HG03342 (cell line): ENCODE measurements around the gene SDK1.
"Not testable (repeated sequence)": the region's sequence is repeated elsewhere in the genome, so short reads cannot be mapped to it uniquely, and the experiment has no call there.

Experiments used
- ATAC-seq: cut with Tn5 transposase; IDR thresholded peaks from one replicate; pipeline ENCODE4 v1.9.1; 2021; ENCODE audit warnings: mild to moderate bottlenecking, moderate library complexity; ENCODE audit not compliant: unreplicated experiment

Gene SDK1

DNA sequence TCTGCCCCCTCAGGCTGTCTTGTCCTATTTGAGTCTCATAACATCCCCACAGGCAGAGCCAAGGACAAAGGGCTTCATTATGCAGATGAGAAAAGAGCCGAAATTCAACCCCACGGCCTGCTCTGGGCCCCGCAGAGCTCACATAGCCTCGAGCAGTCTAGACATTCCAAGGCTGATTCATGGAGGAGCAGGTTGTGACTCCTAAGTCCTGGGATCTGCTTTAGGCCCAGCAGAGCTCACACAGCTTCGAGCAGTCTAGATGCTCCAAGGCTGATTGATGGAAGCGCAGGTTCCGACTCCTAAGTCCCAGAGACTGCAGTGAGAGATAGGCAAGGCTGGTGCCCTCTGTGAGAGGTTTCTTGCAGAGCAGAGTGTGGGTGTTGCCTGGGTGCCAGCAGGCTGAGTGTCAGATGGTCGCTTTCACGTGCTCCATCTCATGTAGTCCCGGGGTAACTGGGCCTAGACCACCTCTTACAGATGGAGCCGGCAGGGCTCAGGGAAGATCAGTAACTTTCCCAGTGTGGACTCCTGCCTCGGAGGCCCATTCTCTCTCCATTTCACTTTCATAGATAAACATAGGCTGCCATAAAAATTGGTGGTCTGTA is 944.9 kb downstream of the SDK1 start:
- ATAC-seq, result no peak

DNA sequence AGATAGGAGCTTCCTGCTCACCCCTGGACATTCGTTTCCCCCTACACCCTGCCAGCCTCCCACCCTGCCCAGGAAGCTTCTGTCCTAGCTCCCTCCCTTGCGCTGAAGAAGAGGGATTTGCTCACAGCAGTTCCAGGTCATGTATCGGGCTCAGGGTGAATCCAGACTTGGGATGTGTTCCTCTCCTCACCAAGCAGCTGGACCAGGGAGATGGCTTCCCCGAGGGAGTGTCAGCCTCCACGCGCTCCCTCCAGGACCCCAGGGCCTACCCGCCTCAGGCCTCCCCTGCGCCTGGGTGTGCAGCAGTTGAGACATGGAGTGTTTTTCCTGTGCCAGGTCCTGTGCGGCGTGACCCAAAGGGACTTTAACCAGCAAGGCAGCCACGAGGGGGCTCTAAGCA is 945.5 kb downstream of the SDK1 start:
- no peak for ATAC-seq

DNA sequence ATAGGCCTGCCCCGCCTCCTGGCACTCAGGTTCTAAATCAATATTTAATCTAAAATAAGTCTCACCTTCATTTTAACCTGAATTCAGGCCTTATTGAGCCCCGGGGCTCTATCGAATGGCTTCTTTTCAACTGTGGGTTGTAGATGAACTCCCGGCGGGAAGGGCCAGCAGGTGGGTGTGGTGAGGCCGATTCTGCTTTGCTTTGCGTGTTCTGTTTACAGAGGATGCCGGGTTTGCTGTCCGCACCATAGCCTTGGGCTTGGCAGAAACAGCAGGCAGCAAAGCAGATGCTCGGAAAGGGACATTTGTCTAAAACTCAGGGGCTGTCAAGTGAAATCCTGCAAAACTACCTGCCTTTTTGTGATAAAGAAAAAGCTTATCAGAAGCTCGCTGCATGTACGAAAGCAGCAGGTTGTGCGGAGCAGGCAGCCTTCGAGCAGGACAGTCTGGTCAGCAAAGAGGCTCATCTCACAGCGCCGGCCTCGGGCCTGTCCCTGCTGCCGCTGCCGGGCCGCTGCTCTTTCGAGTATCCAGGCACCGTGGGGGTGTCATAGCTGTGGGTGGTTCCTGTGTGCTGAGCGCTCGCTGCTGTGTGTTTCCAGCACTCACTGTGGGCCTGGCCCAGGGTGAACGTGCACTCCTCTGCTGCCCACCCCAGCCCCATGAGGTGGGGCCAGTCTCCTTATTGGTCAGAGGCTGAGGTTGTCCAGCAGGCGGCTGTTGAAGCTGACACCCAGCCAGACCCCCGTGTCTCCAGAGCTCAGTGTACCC is 946.2 kb downstream of the SDK1 start:
- ATAC-seq, result no peak

DNA sequence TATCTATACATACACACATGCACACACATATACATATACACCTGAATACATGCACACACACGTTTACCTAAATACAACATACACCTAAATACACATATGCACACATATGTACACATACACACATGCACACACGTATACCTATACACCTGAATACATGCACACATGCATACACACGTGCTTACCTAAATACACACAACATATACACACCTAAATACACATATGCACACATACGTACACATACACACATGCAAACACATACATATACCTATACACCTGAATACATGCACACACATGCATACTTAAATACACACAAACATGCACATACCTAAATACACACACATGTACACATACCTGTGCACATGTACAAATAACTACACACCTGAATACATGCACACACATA is 947.2 kb downstream of the SDK1 start:
- ATAC-seq, result no peak

DNA sequence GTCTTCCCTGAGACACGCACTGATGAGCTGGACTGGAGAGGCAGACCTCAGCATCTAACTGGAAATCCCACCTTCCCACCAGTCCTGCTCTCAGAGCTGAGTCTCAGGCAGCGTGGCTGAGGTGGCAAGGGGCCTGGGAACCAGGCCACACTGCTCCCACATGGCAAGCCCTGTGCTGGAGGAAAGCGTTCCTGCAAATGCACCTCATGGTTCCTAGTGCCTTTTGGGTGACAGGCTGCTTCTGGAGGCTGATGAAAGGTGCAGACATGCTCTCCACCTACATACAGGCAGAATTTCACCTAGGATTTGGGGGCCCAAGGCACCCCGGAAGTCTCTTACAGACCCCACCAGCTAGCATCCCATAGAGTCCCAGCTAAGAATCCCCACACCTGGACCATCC is 948.2 kb downstream of the SDK1 start:
- no peak for ATAC-seq

DNA sequence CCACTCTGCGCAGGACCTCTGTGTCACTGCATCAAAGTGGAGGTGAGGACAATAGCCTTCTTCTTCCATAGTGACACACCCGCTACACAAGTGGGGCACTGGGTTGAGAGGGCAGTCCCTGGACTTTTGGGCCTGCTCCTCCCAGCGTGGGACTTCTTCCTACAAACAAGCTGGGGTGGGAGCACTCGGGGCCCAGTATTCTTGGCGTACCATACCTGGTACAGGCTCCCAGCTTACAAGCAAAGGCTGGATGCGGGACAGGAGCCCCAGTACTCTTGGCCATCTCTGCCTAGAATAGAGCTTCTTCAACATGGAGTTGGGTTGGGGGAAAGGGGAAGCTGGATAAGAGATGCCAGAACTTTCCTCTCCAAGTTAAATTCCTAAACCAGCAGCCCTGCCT is 954.3 kb downstream of the SDK1 start:
- ATAC-seq, result no peak

DNA sequence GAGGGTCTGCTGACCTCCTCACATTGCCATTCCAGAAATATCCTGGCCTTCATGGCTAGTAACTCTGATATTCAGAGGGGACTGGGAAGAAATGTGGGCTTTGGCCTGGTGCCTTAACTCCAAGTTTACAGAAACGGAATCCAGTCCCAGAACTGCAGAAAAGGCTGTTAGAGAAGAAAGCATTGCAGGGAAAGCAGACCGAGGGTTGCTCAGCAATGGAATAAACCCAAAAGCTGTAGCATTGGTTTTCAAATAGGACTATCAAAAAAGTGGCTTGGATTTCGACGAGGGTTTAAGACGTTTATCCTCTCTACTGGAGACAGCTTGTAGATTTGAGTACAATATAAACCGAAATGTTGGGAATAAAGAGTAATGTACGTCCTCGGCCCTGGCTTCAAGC is 955.2 kb downstream of the SDK1 start:
- no peak for ATAC-seq

DNA sequence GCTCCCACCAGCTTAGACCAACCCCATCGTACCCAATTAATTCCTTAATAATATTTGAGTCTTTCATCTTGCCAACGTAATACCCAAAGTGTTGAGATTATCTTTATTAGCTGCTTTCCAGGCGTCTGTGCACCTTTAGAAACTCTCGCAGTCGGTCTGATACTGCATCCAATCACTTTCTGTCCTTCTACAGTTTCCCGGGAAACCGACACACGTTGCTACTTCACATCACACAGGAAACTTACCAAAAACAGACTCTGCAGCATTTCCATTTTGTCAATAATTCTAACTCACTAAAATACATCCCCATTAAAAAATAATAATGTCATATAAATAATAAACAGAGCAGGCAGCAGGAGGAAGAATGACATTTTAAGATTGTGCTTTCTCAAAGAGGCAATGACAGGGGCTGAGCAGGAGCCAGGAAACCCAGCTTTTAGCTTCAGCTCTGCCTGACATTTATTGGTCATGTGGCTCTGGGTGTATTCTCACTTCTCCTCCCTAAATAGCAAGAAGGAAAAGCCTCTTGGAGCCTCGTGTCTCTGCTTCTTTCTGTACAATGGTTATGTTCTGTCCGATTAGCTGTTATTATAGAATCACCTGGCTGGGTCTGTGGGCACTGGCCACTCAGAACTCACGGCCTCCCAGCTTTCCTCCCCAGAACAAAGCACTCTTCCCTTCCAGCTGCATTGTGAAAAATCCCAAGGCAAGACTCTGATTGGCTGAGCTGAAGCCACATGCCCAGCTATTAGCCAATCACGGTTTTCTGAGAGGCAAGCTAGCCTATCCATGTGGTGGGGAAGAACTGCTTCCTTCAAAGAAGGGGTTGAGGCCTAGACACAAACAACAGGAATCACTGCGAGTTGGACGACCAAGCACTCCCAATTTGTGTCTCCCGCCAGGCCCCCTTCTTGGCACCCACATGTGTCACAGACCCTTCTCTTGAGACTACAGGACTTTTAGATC is 956.4 kb downstream of the SDK1 start:
- ATAC-seq, result no peak

DNA sequence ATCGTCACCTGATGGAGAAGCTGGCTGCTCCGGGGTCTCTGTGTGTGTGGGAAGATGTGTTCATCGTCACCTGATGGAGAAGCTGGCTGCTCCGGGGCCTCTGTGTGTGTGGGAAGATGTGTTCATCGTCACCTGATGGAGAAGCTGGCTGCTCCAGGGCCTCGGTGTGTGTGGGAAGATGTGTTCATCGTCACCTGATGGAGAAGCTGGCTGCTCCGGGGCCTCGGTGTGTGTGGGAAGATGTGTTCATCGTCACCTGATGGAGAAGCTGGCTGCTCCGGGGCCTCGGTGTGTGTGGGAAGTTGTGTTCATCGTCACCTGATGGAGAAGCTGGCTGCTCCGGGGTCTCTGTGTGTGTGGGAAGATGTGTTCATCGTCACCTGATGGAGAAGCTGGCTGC is 959.1 kb downstream of the SDK1 start:
- not testable (repeated sequence) for ATAC-seq

DNA sequence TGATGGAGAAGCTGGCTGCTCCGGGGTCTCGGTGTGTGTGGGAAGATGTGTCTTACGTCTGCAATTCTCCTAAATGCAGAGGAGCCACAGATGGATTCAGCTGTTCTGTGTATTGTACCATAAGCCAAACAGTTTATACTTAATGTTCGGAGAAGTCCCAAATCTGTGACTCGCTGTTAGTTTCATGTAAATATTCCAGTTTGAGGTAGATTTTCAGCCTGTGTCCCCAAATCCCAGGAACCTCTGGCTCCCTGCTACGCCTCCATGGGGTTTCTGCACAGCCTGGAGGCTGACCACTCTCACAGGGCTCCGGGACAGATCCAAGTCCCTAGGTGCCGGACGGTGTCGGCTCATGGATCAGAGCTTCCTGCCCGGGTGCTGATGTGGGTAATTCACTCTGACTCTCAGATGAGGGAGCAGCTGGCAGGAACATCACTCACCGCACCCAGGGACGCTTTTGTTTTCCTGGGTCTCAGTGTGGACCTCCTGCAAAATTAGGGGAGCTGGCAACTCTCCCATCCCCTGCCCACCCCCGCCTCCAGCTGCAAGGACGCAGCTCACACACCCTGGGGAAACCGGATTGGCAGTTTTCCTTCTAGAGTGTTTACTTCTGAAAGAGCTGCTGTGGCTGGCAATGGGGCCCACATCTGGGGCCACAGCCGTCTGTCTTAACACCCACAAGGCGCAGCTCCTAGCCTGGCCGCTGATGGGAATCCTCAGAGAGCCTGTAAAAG is 960.0 kb downstream of the SDK1 start:
- no peak for ATAC-seq

DNA sequence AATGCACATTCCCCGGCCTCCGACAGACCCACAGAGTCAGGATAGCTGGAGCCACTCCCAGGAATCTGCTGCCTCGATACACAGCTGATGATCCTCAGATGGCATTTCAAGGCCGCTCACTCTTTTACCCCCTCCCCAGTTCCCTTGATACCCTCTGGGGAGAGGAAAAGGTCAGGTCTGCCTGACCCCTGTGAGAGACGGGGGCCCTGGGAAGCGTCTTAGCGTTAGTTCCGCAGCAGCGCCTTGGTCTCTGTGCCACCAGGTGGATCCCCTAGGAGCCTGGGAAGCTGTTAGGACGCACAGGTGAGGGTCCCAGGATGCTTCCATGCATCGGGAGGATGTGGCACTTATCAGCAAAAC is 960.5 kb downstream of the SDK1 start:
- no peak for ATAC-seq

DNA sequence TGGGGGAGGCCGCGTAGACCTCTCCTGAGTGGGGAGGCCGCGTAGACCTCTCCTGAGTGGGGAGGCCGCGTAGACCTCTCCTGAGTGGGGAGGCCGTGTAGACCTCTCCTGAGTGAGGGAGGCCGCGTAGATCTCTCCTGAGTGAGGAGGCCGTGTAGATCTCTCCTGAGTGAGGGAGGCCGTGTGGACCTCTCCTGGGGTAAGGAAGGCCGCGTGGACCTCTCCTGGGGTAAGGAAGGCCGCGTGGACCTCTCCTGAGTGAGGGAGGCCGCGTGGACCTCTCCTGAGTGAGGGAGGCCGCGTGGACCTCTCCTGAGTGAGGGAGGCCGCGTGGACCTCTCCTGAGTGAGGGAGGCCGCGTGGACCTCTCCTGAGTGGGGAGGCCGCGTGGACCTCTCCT is 963.2 kb downstream of the SDK1 start:
- ATAC-seq, result not testable (repeated sequence)

DNA sequence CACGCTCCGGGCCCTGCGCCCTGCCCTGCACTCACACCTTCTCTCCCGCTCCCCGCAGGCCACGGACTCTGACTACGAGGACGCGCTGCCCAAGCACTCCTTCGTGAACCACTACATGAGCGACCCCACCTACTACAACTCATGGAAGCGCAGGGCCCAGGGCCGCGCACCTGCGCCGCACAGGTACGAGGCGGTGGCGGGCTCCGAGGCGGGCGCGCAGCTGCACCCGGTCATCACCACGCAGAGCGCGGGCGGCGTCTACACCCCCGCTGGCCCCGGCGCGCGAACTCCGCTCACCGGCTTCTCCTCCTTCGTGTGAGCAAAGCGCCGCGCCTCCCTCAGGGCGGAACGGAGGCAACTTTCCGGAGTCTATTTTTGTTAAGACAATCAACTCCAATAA is 964.0 kb downstream of the SDK1 start:
- ATAC-seq, result no peak

DNA sequence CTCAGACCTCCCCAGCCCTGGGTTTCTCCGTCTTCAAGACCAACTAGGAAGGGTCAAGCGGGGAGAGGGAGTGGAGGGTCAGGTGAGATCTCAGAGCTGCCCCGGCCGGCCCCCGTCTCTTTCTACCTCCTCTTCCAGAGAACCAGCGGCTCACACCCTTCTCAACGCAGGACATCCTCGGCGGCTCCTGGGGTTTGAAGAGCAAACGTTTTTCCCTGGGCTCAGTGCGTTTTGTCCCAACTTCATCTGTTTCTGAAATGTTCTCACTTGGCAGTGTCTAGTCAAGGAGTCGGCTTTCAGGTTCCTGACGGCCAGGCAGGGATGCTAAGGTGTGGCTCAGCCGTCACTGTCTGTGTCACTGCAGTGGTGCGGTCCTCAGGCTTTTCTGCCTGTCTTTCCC is 964.6 kb downstream of the SDK1 start:
- no peak for ATAC-seq

DNA sequence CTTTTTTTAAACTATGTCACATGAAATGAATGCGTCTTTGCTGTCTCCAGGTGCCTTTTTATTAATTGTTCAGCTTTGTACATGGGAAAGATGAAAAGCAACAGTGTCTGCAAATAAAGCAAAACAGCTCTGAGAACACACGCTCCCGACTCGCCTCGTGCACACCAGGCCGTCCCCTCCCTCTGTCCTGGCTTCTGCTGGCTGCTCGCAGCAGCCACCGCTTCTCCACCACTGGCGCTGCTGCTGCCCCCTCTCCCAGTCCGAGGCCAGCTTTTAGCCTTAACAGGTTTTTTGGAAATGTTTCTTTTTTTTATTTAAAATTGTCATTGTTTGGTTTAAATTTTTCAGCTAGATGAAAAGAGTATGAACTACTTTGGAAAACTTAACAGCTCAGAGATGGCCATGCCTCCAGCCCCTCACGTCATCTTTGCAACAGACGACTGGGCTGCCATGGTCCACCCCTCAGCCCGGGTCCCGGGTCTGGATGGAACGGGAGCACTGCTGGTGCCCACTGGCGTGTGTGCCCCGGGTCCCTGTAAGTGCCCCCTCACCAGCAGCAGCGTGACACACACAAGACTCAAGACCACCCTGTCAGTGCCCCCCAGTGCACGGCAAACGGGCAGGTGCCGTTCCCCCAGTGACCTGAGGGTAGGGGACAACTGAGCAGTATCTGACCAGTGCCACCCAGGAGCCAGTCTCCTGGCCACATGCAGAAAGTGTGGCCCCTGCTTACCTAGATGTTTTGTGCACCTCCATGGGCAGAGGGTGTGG is 965.4 kb downstream of the SDK1 start:
- ATAC-seq, result no peak

DNA sequence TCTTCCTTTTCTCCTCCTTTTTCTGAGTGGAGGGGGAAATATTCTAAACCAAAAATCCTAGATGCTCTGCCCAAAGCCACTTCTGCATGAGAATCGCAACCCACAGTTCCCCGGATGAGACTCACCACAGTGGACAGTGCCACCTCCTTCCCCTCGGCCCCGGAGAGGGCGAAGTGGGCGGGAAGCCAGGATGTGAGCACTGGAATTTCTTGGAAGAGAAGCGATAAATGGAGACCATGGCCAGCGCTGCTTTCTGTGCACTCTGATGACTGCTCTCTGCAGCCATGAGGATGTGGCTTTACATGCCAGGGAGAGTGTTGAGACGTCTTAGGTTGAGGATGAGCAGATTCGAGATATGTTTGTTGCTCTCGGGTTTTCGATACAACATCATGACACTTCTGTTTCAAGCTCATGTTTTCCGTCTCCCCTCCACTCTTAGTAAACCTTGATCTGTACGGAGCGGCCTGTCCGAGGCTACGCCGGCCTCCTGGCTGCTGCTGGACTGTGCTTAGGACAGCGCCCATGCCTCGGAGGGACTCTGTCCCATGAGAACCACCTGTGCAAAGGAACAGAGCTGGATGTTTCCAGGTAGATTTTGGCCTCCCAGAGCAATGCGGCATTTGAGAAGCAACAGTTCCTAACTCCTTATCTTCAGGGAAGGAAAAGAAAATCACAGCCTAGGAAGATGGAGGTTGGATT is 966.4 kb downstream of the SDK1 start:
- no peak for ATAC-seq

DNA sequence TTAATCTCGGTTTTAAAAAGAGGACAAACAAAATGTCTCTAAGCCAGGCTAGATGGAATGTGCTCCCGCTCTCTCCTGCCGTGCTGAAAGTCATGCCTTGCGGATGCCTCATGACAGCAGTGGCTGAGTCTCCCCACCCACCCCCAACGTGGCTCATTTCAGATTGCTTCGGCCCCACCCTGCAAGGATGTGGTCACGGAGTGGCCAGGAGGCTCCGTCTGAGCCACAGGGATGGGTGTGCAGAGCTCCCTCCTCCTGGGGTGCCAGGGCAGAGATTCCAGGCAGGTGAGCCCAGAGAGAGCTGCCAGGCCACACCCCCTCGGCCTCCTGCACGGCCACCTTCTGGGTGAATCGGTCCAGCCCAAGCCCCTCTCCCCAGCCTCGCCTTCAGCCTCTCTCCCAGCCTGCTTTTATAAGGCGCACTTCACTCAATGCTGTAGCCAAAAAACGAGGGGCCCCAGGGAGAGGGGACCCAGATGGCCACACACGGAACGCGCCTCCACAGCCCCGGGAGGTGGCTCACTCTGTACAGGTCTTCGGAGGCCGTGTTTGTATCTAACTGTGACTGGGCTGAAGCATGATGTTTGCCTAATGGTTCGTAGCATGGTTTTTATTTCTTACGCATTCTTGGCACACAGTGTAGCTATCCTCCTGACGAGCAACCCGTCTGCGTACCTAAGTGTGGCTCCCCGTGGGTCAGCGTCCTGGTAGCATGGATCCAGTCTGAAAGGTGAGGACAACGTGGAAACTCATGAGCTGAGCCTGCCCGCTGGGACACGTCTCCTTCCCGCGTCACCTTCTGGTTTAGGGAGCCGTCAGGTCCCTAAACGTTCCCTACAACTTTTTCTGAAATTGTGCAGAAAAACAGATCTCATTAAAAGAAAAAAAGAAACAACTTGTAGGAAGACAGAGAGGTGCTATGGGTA is 967.3 kb downstream of the SDK1 start:
- no peak for ATAC-seq

DNA sequence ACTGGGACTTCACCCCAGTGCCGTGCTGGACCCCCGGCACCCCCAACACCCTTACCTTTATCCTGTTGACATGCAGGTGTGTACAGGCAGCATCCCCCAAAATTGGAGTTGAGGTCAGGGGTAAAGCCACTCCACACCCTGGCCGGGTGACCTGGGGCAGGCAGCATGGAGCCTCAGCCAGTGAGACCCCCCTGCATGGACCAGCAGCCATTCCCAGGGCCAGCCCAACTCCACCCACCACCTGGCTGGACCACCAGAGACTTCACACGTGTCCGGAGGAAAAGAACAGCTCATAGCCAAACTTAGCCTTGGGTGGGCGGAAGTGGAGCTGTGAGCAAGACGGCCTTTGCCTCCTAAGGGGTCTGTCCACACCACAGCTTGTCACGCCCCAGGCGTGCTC is 968.0 kb downstream of the SDK1 start:
- ATAC-seq, result no peak

DNA sequence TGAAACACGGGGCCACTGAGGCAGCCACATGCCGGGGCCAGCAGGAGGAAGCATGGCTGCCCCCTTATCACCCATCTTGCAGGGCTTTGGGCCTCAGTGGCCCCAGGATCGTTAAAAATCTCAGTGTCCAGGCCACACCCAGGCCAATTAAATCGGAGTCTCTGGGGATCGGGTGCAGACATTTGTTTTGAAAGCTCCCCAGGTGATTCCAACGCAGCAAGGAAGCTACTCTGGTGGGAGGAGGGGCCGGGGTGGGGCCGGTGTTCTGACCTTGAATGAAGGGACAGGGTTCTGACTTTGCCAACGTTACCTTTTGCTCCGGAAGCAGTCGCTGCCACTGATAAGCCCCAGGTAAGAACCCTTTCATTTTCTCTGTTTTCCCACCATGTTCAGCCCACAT is 968.7 kb downstream of the SDK1 start:
- no peak for ATAC-seq
